GM23338 (cell line): ENCODE results near the gene XXYLT1. TPM values are rescaled to one million over a fixed set of nuclear protein-coding genes. Genes with fewer than 3 reads are reported as not detected.

Experiments used
- ATAC-seq: fragments of 200-7000 bp; cut with Tn5 transposase; 3 replicates; pipeline ENCODE4 v1.9.1; 2020
- DNase-seq: peaks from one replicate; pipeline ENCODE4 v3.0.0-alpha.2; 2015; ENCODE audit warnings: low spot score
- H2AFZ ChIP-seq: fragments of 200-600 bp; sonication (generic); 2 replicates; pipeline ENCODE4 v1.8.0; 2016; ENCODE audit warnings: antibody characterized with exemption, mild to moderate bottlenecking, moderate library complexity
- H3F3A ChIP-seq: fragments of 200-600 bp; sonication (generic); replicated peaks from 2 replicates; pipeline ENCODE4 v1.8.0; 2017; ENCODE audit warnings: antibody characterized with exemption, mixed run types, low read depth
- H3K27ac ChIP-seq: fragments of 200-600 bp; sonication (generic); 2 replicates; pipeline ENCODE4 v1.6.1; 2016; ENCODE audit warnings: low read depth
- H3K27me3 ChIP-seq: fragments of 200-600 bp; sonication (generic); 2 replicates; pipeline ENCODE4 v1.8.0; 2016; ENCODE audit warnings: mild to moderate bottlenecking, mixed run types, moderate library complexity; ENCODE audit not compliant: insufficient read depth
- H3K36me3 ChIP-seq: fragments of 200-600 bp; sonication (generic); 2 replicates; pipeline ENCODE4 v1.8.0; 2016; ENCODE audit warnings: mild to moderate bottlenecking; ENCODE audit not compliant: insufficient read depth
- H3K4me1 ChIP-seq: fragments of 200-600 bp; sonication (generic); 2 replicates; pipeline ENCODE4 v1.8.0; 2016; ENCODE audit warnings: mild to moderate bottlenecking, moderate library complexity; ENCODE audit not compliant: insufficient read depth
- H3K4me2 ChIP-seq: fragments of 200-600 bp; sonication (generic); 2 replicates; pipeline ENCODE4 v1.7.1; 2017; ENCODE audit warnings: mixed run types
- H3K4me3 ChIP-seq: fragments of 200-600 bp; sonication (generic); 2 replicates; pipeline ENCODE4 v1.6.1; 2016; ENCODE audit warnings: mixed run types
- H3K79me2 ChIP-seq: fragments of 200-600 bp; sonication (generic); replicated peaks from 2 replicates; pipeline ENCODE4 v1.8.0; 2017; ENCODE audit warnings: mild to moderate bottlenecking; ENCODE audit not compliant: insufficient read depth
- H3K9me2 ChIP-seq: fragments of 200-600 bp; sonication (generic); 2 replicates; pipeline ENCODE4 v1.8.0; 2017; ENCODE audit not compliant: insufficient read depth
- H4K20me1 ChIP-seq: fragments of 200-600 bp; sonication (generic); replicated peaks from 2 replicates; pipeline ENCODE4 v1.8.0; 2017; ENCODE audit warnings: mild to moderate bottlenecking; ENCODE audit not compliant: insufficient read depth
- H3K27ac Mint-ChIP-seq: 2 replicates; pipeline ENCODE4 v1.8.0; 2020; ENCODE audit warnings: inconsistent platforms, mild to moderate bottlenecking, moderate library complexity, mixed read lengths
- H3K27me3 Mint-ChIP-seq: 3 replicates; pipeline ENCODE4 v1.8.0; 2022; ENCODE audit warnings: low read depth, mild to moderate bottlenecking, moderate library complexity, mixed read lengths, inconsistent platforms; ENCODE audit not compliant: insufficient read depth, poor library complexity
- H3K36me3 Mint-ChIP-seq: 3 replicates; pipeline ENCODE4 v1.8.0; 2021; ENCODE audit warnings: low read depth, mild to moderate bottlenecking, inconsistent platforms, moderate library complexity, mixed read lengths
- H3K4me1 Mint-ChIP-seq: 3 replicates; pipeline ENCODE4 v1.8.0; 2020; ENCODE audit warnings: mild to moderate bottlenecking, inconsistent platforms, mixed read lengths
- H3K4me3 Mint-ChIP-seq: 3 replicates; pipeline ENCODE4 v1.8.0; 2021; ENCODE audit warnings: moderate library complexity, mild to moderate bottlenecking, inconsistent platforms, mixed read lengths
- H3K9me3 Mint-ChIP-seq: 3 replicates; pipeline ENCODE4 v1.8.0; 2020; ENCODE audit warnings: moderate library complexity, mild to moderate bottlenecking, inconsistent platforms, mixed read lengths
- JUNB ChIP-seq: IDR thresholded peaks from one replicate; pipeline ENCODE4 v1.6.1; 2016; ENCODE audit warnings: antibody characterized with exemption; ENCODE audit not compliant: unreplicated experiment
- REST ChIP-seq: IDR thresholded peaks from one replicate; pipeline ENCODE4 v1.6.1; 2018; ENCODE audit warnings: antibody characterized with exemption; ENCODE audit not compliant: unreplicated experiment
- STAT1 ChIP-seq: IDR thresholded peaks from one replicate; pipeline ENCODE4 v1.6.1; 2016; ENCODE audit warnings: antibody characterized with exemption; ENCODE audit not compliant: unreplicated experiment
- ZNF462 ChIP-seq: fragments of 250-450 bp; sonication (Bioruptor Pico); IDR thresholded peaks from 2 replicates; pipeline ENCODE4 v1.5.0; 2020; ENCODE audit warnings: mild to moderate bottlenecking, moderate library complexity
- polyA plus RNA-seq: library from polyadenylated mRNA; unstranded; fragments of >200 nt; fragmentation: Nextera tagmentation; extraction: Ambion mirVana; gene quantifications from 2 replicates; pipeline ENCODE4 v1.2.1, GENCODE V29; 2016
- total RNA-seq: library from RNA; depleted of rRNA; stranded (reverse); fragments of >200 nt; shearing (Covaris generic); gene quantifications from 2 replicates; pipeline ENCODE4 v1.2.3, GENCODE V29; 2014

The XXYLT1 gene
- total and polyA plus RNA-seq, 2 experiments from 2014 or later: 13.5 to 34.8 TPM

- peak; percentile 18; the same call in 1 of the 2 replicates for TF ChIP-seq ZNF462 (CRISPR knock-in tag)
Measured at GRCh38 chr3:195119461-195120266, 151.3 kb downstream of the XXYLT1 start (continued).

GRCh38 chr3:195118671-195119070 lies 152.3 kb downstream of the XXYLT1 start:
- H3K9me2 ChIP-seq: no peaks in the 10 kb centered on the region
- Mint-ChIP-seq H3K36me3 (no peaks in the 10 kb centered on the region), H3K4me1 (peaks cover 33% of the 10 kb centered on the region), H3K27me3 (peaks cover 6% of the 10 kb centered on the region), H3K4me3 (no peak overlapping the region), H3K9me3 (no peaks in the 10 kb centered on the region), H3K27ac (no peak overlapping the region)
- H3K79me2 ChIP-seq: peaks cover 12% of the 10 kb centered on the region
- no peaks in the 10 kb centered on the region for H3K36me3 ChIP-seq
- no peaks in the 10 kb centered on the region for H4K20me1 ChIP-seq
- no peak overlapping the region for H3K27ac ChIP-seq
- H3K27me3 ChIP-seq: no peaks in the 10 kb centered on the region
- no peak overlapping the region for H3K4me2 ChIP-seq
- H3K4me3 ChIP-seq: no peak overlapping the region
- DNase-seq (no peak), ATAC-seq (no peak)
- peaks cover 18% of the 10 kb centered on the region for H3K4me1 ChIP-seq
- H3F3A ChIP-seq: no peaks in the 10 kb centered on the region
- no peak overlapping the region for H2AFZ ChIP-seq
- TF ChIP-seq JUNB (no peak), ZNF462 (CRISPR knock-in tag) (no peak), REST (no peak), STAT1 (no peak)
